Naive thymus-derived CD4-positive, alpha-beta T cell (primary cell): ENCODE results near the gene TRUB1. TPM values are rescaled to one million over a fixed set of nuclear protein-coding genes. Genes with fewer than 3 reads are reported as not detected.

Experiments
- ATAC-seq: fragments of 150-1000 bp; cut with Tn5 transposase; 2 replicates; pipeline ENCODE4 v1.10.0; 2021; ENCODE audit warnings: mild to moderate bottlenecking, moderate library complexity
- CTCF ChIA-PET: fragments of 350-600 bp; sonication (Branson Sonifier 250); formaldehyde crosslinking; loops from one replicate; lab custom pipeline; 2021; ENCODE audit warnings: antibody characterized with exemption; lab: Charles Lee
- POLR2A ChIA-PET: fragments of 350-600 bp; sonication (Branson Sonifier 250); formaldehyde crosslinking; loops from one replicate; lab custom pipeline; 2021; ENCODE audit warnings: antibody characterized with exemption, inconsistent platforms; lab: Charles Lee
- DNase-seq, 9 donors: peaks; one replicate each; pipeline versions ENCODE4 v3.0.0 to v3.0.0-alpha.2; 2020 to 2022; ENCODE audit warnings: mixed read lengths in 1 of 9
- H3K27ac ChIP-seq: one replicate; pipeline ENCODE4 v1.7.0; 2013; ENCODE audit warnings: mild to moderate bottlenecking, low read depth, low read length, moderate library complexity
- H3K27me3 ChIP-seq, 2 donors: one replicate each; pipeline ENCODE4 v1.7.0; 2013; ENCODE audit warnings: low read length in 2 of 2, mild to moderate bottlenecking in 2 of 2, moderate library complexity in 2 of 2; ENCODE audit not compliant: control insufficient read depth in 2 of 2, insufficient read depth in 2 of 2
- H3K36me3 ChIP-seq, 3 experiments: 1 replicate in 2 of 3; 2 replicates in 1 of 3; pipeline ENCODE4 v1.7.0; 2013; ENCODE audit warnings: low read length in 3 of 3, mild to moderate bottlenecking in 3 of 3, moderate library complexity in 1 of 3; ENCODE audit not compliant: insufficient read depth in 3 of 3, control insufficient read depth in 2 of 3
- H3K4me1 ChIP-seq, 2 donors: one replicate each; pipeline ENCODE4 v1.7.0; 2013; ENCODE audit warnings: low read length in 2 of 2, mild to moderate bottlenecking in 2 of 2, moderate library complexity in 1 of 2; ENCODE audit not compliant: control insufficient read depth in 2 of 2, insufficient read depth in 2 of 2
- H3K4me3 ChIP-seq: 2 replicates; pipeline ENCODE4 v1.7.0; 2013; ENCODE audit warnings: mild to moderate bottlenecking, low read length
- H3K9me3 ChIP-seq, 3 experiments: 1 replicate in 2 of 3; 2 replicates in 1 of 3; pipeline ENCODE4 v1.7.0; 2013; ENCODE audit warnings: low read length in 3 of 3; ENCODE audit not compliant: control insufficient read depth in 2 of 3
- H3K27ac Mint-ChIP-seq, 9 donors: one replicate each; pipeline ENCODE4 v1.8.0; 2020 to 2022; ENCODE audit warnings: mixed read lengths in 9 of 9, mild to moderate bottlenecking in 8 of 9, moderate library complexity in 5 of 9, inconsistent platforms in 2 of 9
- H3K27me3 Mint-ChIP-seq, 5 donors: one replicate each; pipeline ENCODE4 v1.8.0; 2021 to 2022; ENCODE audit warnings: mixed read lengths in 5 of 5, mild to moderate bottlenecking in 1 of 5
- H3K36me3 Mint-ChIP-seq, 5 donors: one replicate each; pipeline ENCODE4 v1.8.0; 2020 to 2022; ENCODE audit warnings: mixed read lengths in 5 of 5, mild to moderate bottlenecking in 3 of 5, inconsistent platforms in 1 of 5
- H3K4me1 Mint-ChIP-seq, 7 donors: one replicate each; pipeline ENCODE4 v1.8.0; 2020 to 2022; ENCODE audit warnings: mixed read lengths in 7 of 7, mild to moderate bottlenecking in 3 of 7, inconsistent platforms in 1 of 7
- H3K4me3 Mint-ChIP-seq, 10 donors: one replicate each; pipeline ENCODE4 v1.8.0; 2020 to 2022; ENCODE audit warnings: mild to moderate bottlenecking in 10 of 10, mixed read lengths in 10 of 10, moderate library complexity in 6 of 10, inconsistent platforms in 2 of 10
- H3K9me3 Mint-ChIP-seq, 11 donors: one replicate each; pipeline ENCODE4 v1.8.0; 2020 to 2022; ENCODE audit warnings: mixed read lengths in 11 of 11, mild to moderate bottlenecking in 4 of 11, inconsistent platforms in 1 of 11, moderate library complexity in 1 of 11
- intact Hi-C, 2 donors: fragments of 100-400 bp; cut with micrococcal nuclease; formaldehyde crosslinking; loops; one replicate each; pipeline ENCODE4 v1.15.1; 2023
- polyA plus RNA-seq, 2 donors: library from polyadenylated mRNA; unstranded; fragments of 300-500 nt; fragmentation: Illumina TruSeq; gene quantifications; one replicate each; pipeline ENCODE4 v1.2.3, GENCODE V29; 2021
- total RNA-seq, 6 experiments: library from RNA in 5 of 6; stranded (reverse) in 5 of 6; gene quantifications; 1 replicate in 5 of 6; 2 replicates in 1 of 6; pipeline ENCODE4 v1.2.3 and lab custom pipeline; 2021 to 2026

TRUB1 gene
- total and polyA plus RNA-seq, 7 experiments from 2014 or later = 6.8 to 14.6 (median 11.2) TPM

GRCh38 chr10:114900658-114901057 lies 37.3 kb upstream of the TRUB1 start:
- Histone ChIP-seq H3K4me3 (no peak overlapping the region), H3K4me1 (no peaks in the 10 kb centered on the region), H3K36me3 (no peaks in the 10 kb centered on the region), H3K27ac (no peak overlapping the region), H3K9me3 (no peaks in the 10 kb centered on the region), H3K27me3 (no peaks in the 10 kb centered on the region)
- DNase-seq (no peak), ATAC-seq (no peak)
- ChIA-PET CTCF (no interaction called here), POLR2A (no interaction called here)
- Mint-ChIP-seq H3K4me1 (no peaks in the 10 kb centered on the region), H3K27me3 (peaks cover 6 to 25% (median 9%) of the 10 kb centered on the region in 5 donors), H3K4me3 (no peak overlapping the region), H3K36me3 (no peaks in the 10 kb centered on the region), H3K9me3 (no peaks in the 10 kb centered on the region), H3K27ac (no peak overlapping the region)
- intact Hi-C loops = no loop called here

DNA sequence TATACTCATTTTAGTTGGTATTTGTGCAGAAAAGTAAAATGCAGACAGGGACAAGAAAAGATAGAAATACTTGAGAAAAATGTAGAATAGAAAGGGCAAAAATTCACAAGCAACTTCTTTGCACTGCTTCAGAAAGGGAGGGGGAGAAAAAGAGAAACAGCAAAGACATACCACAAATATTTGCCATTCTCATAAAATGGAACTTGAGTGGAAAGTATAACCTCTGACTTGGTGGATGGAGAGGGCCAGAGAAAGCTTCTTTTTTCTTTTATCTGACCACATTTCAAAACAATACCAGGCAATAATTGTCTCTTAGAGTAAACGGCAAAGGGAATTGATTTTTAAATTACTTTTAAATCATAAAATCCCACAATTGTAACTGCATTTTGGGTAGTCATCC lies 35.8 kb upstream of the TRUB1 start:
- Histone ChIP-seq H3K9me3 (no peaks in the 10 kb centered on the region), H3K36me3 (no peaks in the 10 kb centered on the region), H3K27ac (no peak overlapping the region), H3K4me1 (no peaks in the 10 kb centered on the region), H3K27me3 (no peaks in the 10 kb centered on the region), H3K4me3 (no peak overlapping the region)
- Mint-ChIP-seq H3K36me3 (no peaks in the 10 kb centered on the region), H3K27ac (no peak overlapping the region), H3K27me3 (peaks cover 6 to 34% (median 9%) of the 10 kb centered on the region in 5 donors), H3K4me3 (no peak overlapping the region), H3K9me3 (no peaks in the 10 kb centered on the region), H3K4me1 (no peaks in the 10 kb centered on the region)
- ATAC-seq (no peak), DNase-seq (no peak)
- intact Hi-C loops = no loop called here
- CTCF ChIA-PET = no interaction called here
- POLR2A ChIA-PET = no interaction called here

GRCh38 chr10:114905450-114905849 lies 32.5 kb upstream of the TRUB1 start:
- Mint-ChIP-seq H3K4me3 (no peak overlapping the region), H3K27ac (no peak overlapping the region), H3K27me3 (peaks cover 8 to 35% (median 16%) of the 10 kb centered on the region in 5 donors), H3K9me3 (peaks cover 0 to 2% (median 0%) of the 10 kb centered on the region in 11 donors), H3K36me3 (no peaks in the 10 kb centered on the region), H3K4me1 (no peaks in the 10 kb centered on the region)
- ATAC-seq (no peak), DNase-seq (no peak)
- H3K4me3 ChIP-seq = no peak overlapping the region
- H3K9me3 ChIP-seq = no peaks in the 10 kb centered on the region
- no peaks in the 10 kb centered on the region for H3K36me3 ChIP-seq
- no peaks in the 10 kb centered on the region for H3K27me3 ChIP-seq
- ChIA-PET POLR2A (no interaction called here), CTCF (no interaction called here)
- H3K27ac ChIP-seq = no peak overlapping the region
- no peaks in the 10 kb centered on the region for H3K4me1 ChIP-seq
- intact Hi-C loops = no loop called here

- no peaks in the 10 kb centered on the region for H3K9me3 ChIP-seq
- ChIA-PET CTCF (no interaction called here), POLR2A (no interaction called here)
- no peak overlapping the region for H3K4me3 ChIP-seq
- peaks cover 0 to 34% (median 16%) of the 10 kb centered on the region in 5 donors for H3K27me3 Mint-ChIP-seq
- H3K4me3 Mint-ChIP-seq = no peak overlapping the region
- peaks cover 0 to 2% (median 0%) of the 10 kb centered on the region in 11 donors for H3K9me3 Mint-ChIP-seq
- H3K4me1 Mint-ChIP-seq = peaks cover 0 to 9% (median 0%) of the 10 kb centered on the region in 7 donors
- H3K27ac Mint-ChIP-seq = no peak overlapping the region
- no peaks in the 10 kb centered on the region for H3K4me1 ChIP-seq
- intact Hi-C loops = no loop called here
- H3K27me3 ChIP-seq = no peaks in the 10 kb centered on the region
- H3K36me3 ChIP-seq = no peaks in the 10 kb centered on the region
- ATAC-seq (no peak), DNase-seq (no peak)
- H3K36me3 Mint-ChIP-seq = no peaks in the 10 kb centered on the region
- H3K27ac ChIP-seq = no peak overlapping the region
Measured at GRCh38 chr10:114906981-114907380, 31.0 kb upstream of the TRUB1 start.

DNA sequence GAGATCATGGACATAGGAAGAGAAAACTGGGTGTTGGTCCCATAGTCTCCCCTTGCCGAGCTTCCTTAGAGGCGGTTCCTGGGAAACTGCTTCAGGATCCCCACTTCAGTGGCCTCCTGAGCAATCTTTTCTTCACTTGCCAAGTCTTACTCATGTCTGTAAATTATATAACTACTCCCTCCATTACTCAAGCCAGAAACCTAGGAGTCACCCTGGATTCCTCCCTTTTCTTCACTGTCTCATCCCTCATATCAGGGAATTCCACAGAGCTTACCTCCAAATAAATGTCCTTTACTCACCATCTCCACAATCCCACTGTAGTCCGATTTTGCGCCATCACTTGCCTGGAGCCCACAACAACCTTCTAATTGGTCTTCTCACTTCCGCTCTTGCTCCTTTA lies 29.1 kb upstream of the TRUB1 start:
- ATAC-seq (no peak), DNase-seq (no peak)
- H3K4me3 ChIP-seq = no peak overlapping the region
- Mint-ChIP-seq H3K27me3 (peaks cover 0 to 26% (median 16%) of the 10 kb centered on the region in 5 donors), H3K4me3 (no peak overlapping the region), H3K9me3 (peaks cover 0 to 2% (median 0%) of the 10 kb centered on the region in 11 donors), H3K36me3 (no peaks in the 10 kb centered on the region), H3K27ac (no peak overlapping the region), H3K4me1 (peaks cover 0 to 16% (median 0%) of the 10 kb centered on the region in 7 donors)
- intact Hi-C loops = no loop called here
- no peaks in the 10 kb centered on the region for H3K27me3 ChIP-seq
- CTCF ChIA-PET = no interaction called here
- no peaks in the 10 kb centered on the region for H3K9me3 ChIP-seq
- H3K36me3 ChIP-seq = no peaks in the 10 kb centered on the region
- POLR2A ChIA-PET = no interaction called here
- no peak overlapping the region for H3K27ac ChIP-seq
- no peaks in the 10 kb centered on the region for H3K4me1 ChIP-seq

- DNase-seq (no peak), ATAC-seq (no peak)
- ChIA-PET POLR2A (no interaction called here), CTCF (no interaction called here)
- H3K9me3 ChIP-seq = no peaks in the 10 kb centered on the region
- Mint-ChIP-seq H3K4me3 (no peak overlapping the region), H3K36me3 (no peaks in the 10 kb centered on the region), H3K27ac (peak overlapping the region in 1 of 9 donors; percentile 66), H3K9me3 (peaks cover 0 to 2% (median 0%) of the 10 kb centered on the region in 11 donors), H3K27me3 (peaks cover 0 to 14% (median 8%) of the 10 kb centered on the region in 5 donors), H3K4me1 (peaks cover 0 to 28% (median 0%) of the 10 kb centered on the region in 7 donors)
- no peaks in the 10 kb centered on the region for H3K4me1 ChIP-seq
- H3K4me3 ChIP-seq = no peak overlapping the region
- no peaks in the 10 kb centered on the region for H3K36me3 ChIP-seq
- intact Hi-C loops = no loop called here
- no peaks in the 10 kb centered on the region for H3K27me3 ChIP-seq
- no peak overlapping the region for H3K27ac ChIP-seq
Measured at GRCh38 chr10:114911052-114911711, 26.8 kb upstream of the TRUB1 start.
